Heart right ventricle (tissue), 16 donors: ENCODE results near the gene CHST2. TPM values are rescaled to one million over a fixed set of nuclear protein-coding genes. Genes with fewer than 3 reads are reported as not detected.

Experiments
- ATAC-seq, 8 donors: fragments of 200-7000 bp; cut with Tn5 transposase; one replicate each; pipeline ENCODE4 v1.9.1; 2020; ENCODE audit warnings: mild to moderate bottlenecking in 8 of 8, moderate library complexity in 8 of 8, moderate number of reproducible peaks in 1 of 8
- DNase-seq, 2 donors: peaks; one replicate each; pipeline ENCODE4 v3.0.0-alpha.2; 2020
- H3K27ac ChIP-seq, 10 donors: fragments of 200-600 bp; sonication (generic) in 2 of 10; one replicate each; pipeline versions ENCODE4 v1.5.0 to v1.8.0; 2020 to 2022; ENCODE audit warnings: mild to moderate bottlenecking in 3 of 10
- H3K27me3 ChIP-seq, 7 donors: fragments of 200-600 bp; one replicate each; pipeline ENCODE4 v1.8.0; 2021 to 2022; ENCODE audit warnings: mild to moderate bottlenecking in 2 of 7
- H3K36me3 ChIP-seq, 9 donors: fragments of 200-600 bp; sonication (generic) in 1 of 9; one replicate each; pipeline versions ENCODE4 v1.5.0 to v1.8.0; 2020 to 2022; ENCODE audit warnings: mild to moderate bottlenecking in 2 of 9
- H3K4me1 ChIP-seq, 9 donors: fragments of 200-600 bp; sonication (generic) in 1 of 9; one replicate each; pipeline versions ENCODE4 v1.5.0 to v1.8.0; 2020 to 2022; ENCODE audit warnings: mild to moderate bottlenecking in 4 of 9
- H3K4me3 ChIP-seq, 10 donors: fragments of 200-600 bp; sonication (generic) in 2 of 10; one replicate each; pipeline versions ENCODE4 v1.5.0 to v1.8.0; 2020 to 2022; ENCODE audit warnings: mild to moderate bottlenecking in 7 of 10, moderate library complexity in 2 of 10
- H3K9me3 ChIP-seq, 11 donors: fragments of 200-600 bp in 10 of 11; sonication (generic) in 2 of 11; one replicate each; pipeline versions ENCODE4 v1.5.0 to v1.8.0; 2013 to 2022; ENCODE audit warnings: mild to moderate bottlenecking in 2 of 11, control low read depth in 1 of 11, moderate library complexity in 1 of 11
- CTCF ChIP-seq, 9 donors: fragments of 200-600 bp; sonication (generic) in 2 of 9; IDR thresholded peaks; one replicate each; pipeline versions ENCODE4 v1.5.0 to v1.8.0; 2021 to 2022; ENCODE audit warnings: antibody characterized with exemption in 9 of 9, mild to moderate bottlenecking in 5 of 9, moderate library complexity in 1 of 9
- WGBS, 2 donors: extraction: QIAGEN DNeasy Blood & Tissue Kit; methylation state at CpG; one replicate each; pipeline ENCODE4 v1.1.7; 2013; ENCODE audit warnings: inconsistent platforms in 1 of 2; 5-methylcytosine and 5-hydroxymethylcytosine counted together
- intact Hi-C, 10 donors: fragments of 100-400 bp; cut with DNase I; formaldehyde crosslinking; loops; one replicate each; pipeline versions ENCODE4 v1.11.1 to v1.14.2; 2022
- polyA plus RNA-seq, 2 donors: library from polyadenylated mRNA; stranded (reverse); fragments of 200-250 nt; gene quantifications; one replicate each; pipeline ENCODE4 v1.2.3, GENCODE V29; 2013
- total RNA-seq, 10 donors: library from RNA; stranded (reverse); fragmentation: NEBNext Ultra II Directional in 3 of 10; extraction: Animal tissue kit (Norgen Biotek cat#: 25700) in 3 of 10; gene quantifications; one replicate each; pipeline versions ENCODE4 v1.2.1 to v1.2.4, GENCODE V29; 2021 to 2023
- donor health status: Arrhythmogenic right ventricular cardiomyopathy.
- donor health status: ischemic (EF 13 %, LVEDD 7.1; RV severe dilation, severe dysfunction).
- donor health status: healthy with polysubstance abuse.
- donor health status: DM: no; HTN: yes; CAD: no.
- donor health status: DM: no; HTN: no; CAD: no.
- donor health status: ischemic (EF 25% LVEDD 6.9; RV normal size, moderate dysfunction).
- donor health status: ischemic (EF 25% LVEDD 5.7; RV mildly dilated, moderate dysfunction).
- donor health status: healthy.
- donor health status: DM: yes; HTN: yes; CAD: no.
- donor health status: Ischemic cardiomyopathy.
- donor health status: ischemic (EF 35%, LVEDD 5.7; RV mildly dilated, moderate dysfunction).
- donor health status: nonischemic (EF 11% LVEDD 7.7; RV severe dilation, severe dysfunction).
- donor health status: DM: yes; HTN: yes; CAD: no.
- donor health status: PGD.
- donor health status: ischemic (EF 29% LVEDD 5.4; RV normal size, mild dysfunction).
- donor health status: nonischemic (EF 23%, LVEDD 6.1; RV moderate dilation, normal function).

The CHST2 gene
- total and polyA plus RNA-seq, 12 donors: 0.44 to 7.0 (median 1.7) TPM

GRCh38 chr3:143173242-143173641 lies 53.7 kb downstream of the CHST2 start:
- H3K27ac ChIP-seq: no peak overlapping the region
- intact Hi-C loops: no loop called here
- WGBS, 2 donors: 63 to 69% methylated on average over 1 of the region's 1 CpG

More at GRCh38 chr3:143173242-143173641, 53.7 kb downstream of the CHST2 start:
- ATAC-seq: no peak
- Histone ChIP-seq H3K9me3 (peaks cover 0 to 16% (median 6%) of the 10 kb centered on the region in 11 donors), H3K36me3 (no peaks in the 10 kb centered on the region), H3K4me1 (peaks cover 0 to 35% (median 0%) of the 10 kb centered on the region in 9 donors), H3K4me3 (no peak overlapping the region), H3K27me3 (no peaks in the 10 kb centered on the region)
- TF ChIP-seq CTCF (IDR thresholded peaks at IDR 0.05): no peak
- no peak for DNase-seq

Other genes with a start within 250 kb of the CHST2 start
- gene PCOLCE2, start 230.7 kb upstream of the CHST2 start, total RNA-seq: 100 to 1,000 TPM in 3 of 10 donors, 10 to 100 TPM in 7; 49.9 to 143 (median 69.6) TPM
- gene PCOLCE2, start 230.7 kb upstream of the CHST2 start, polyA plus RNA-seq: 10 to 100 TPM; 57.8 to 74.5 TPM
- 10 to 100 TPM in 9 of 10 donors, 1 to 10 TPM in 1; 9.7 to 18.4 (median 15.4) TPM for gene PAQR9, start 156.1 kb upstream of the CHST2 start, total RNA-seq
- 1 to 10 TPM; 3.9 to 5.1 TPM for gene PAQR9, start 156.1 kb upstream of the CHST2 start, polyA plus RNA-seq
- 10 to 100 TPM; 35.8 to 49.3 (median 40.2) TPM for gene U2SURP, start 118.2 kb upstream of the CHST2 start, total RNA-seq
- 10 to 100 TPM; 14.1 to 47.4 TPM for gene U2SURP, start 118.2 kb upstream of the CHST2 start, polyA plus RNA-seq